CD8-positive, alpha-beta memory T cell (primary cell): Measurements from ENCODE around the gene STK40. TPM values are rescaled to one million over a fixed set of nuclear protein-coding genes. Genes with fewer than 3 reads are reported as not detected.

ENCODE experiments used
- CTCF ChIA-PET: fragments of 350-600 bp; sonication (Branson Sonifier 250); formaldehyde crosslinking; loops from one replicate; lab custom pipeline; 2021; ENCODE audit warnings: antibody characterized with exemption; lab: Charles Lee
- POLR2A ChIA-PET: fragments of 350-600 bp; sonication (Branson Sonifier 250); formaldehyde crosslinking; loops from one replicate; lab custom pipeline; 2021; ENCODE audit warnings: antibody characterized with exemption; lab: Charles Lee
- DNase-seq, 5 donors: peaks; one replicate each; pipeline versions ENCODE4 v3.0.0 to v3.0.0-alpha.2; 2020 to 2022; ENCODE audit warnings: mixed read lengths in 1 of 5
- H3K27ac ChIP-seq: one replicate; pipeline ENCODE4 v1.7.0; 2013; ENCODE audit warnings: low read depth, mild to moderate bottlenecking, low read length, moderate library complexity
- H3K27me3 ChIP-seq: 2 replicates; pipeline ENCODE4 v1.7.0; 2013; ENCODE audit warnings: low read length, mild to moderate bottlenecking; ENCODE audit not compliant: insufficient read depth, poor library complexity, severe bottlenecking
- H3K36me3 ChIP-seq: 2 replicates; pipeline ENCODE4 v1.7.0; 2013; ENCODE audit warnings: mild to moderate bottlenecking, low read length, moderate library complexity; ENCODE audit not compliant: insufficient read depth
- H3K4me1 ChIP-seq: 2 replicates; pipeline ENCODE4 v1.7.0; 2013; ENCODE audit warnings: mild to moderate bottlenecking, low read length, moderate library complexity; ENCODE audit not compliant: insufficient read depth
- H3K4me3 ChIP-seq: 2 replicates; pipeline ENCODE4 v1.7.0; 2013; ENCODE audit warnings: mild to moderate bottlenecking, low read length
- H3K9me3 ChIP-seq: 2 replicates; pipeline ENCODE4 v1.7.0; 2013; ENCODE audit warnings: mild to moderate bottlenecking, low read length
- H3K27ac Mint-ChIP-seq, 8 donors: one replicate each; pipeline ENCODE4 v1.8.0; 2020 to 2021; ENCODE audit warnings: mixed read lengths in 8 of 8, mild to moderate bottlenecking in 6 of 8, inconsistent platforms in 3 of 8, moderate library complexity in 3 of 8
- H3K27me3 Mint-ChIP-seq, 2 donors: one replicate each; pipeline ENCODE4 v1.8.0; 2020 to 2021; ENCODE audit warnings: mixed read lengths in 2 of 2, mild to moderate bottlenecking in 1 of 2, moderate library complexity in 1 of 2
- H3K36me3 Mint-ChIP-seq, 3 donors: one replicate each; pipeline ENCODE4 v1.8.0; 2020 to 2021; ENCODE audit warnings: mixed read lengths in 3 of 3, inconsistent platforms in 1 of 3, mild to moderate bottlenecking in 1 of 3
- H3K4me1 Mint-ChIP-seq, 3 donors: one replicate each; pipeline ENCODE4 v1.8.0; 2020 to 2021; ENCODE audit warnings: mixed read lengths in 3 of 3, inconsistent platforms in 1 of 3, mild to moderate bottlenecking in 1 of 3
- H3K4me3 Mint-ChIP-seq, 7 donors: one replicate each; pipeline ENCODE4 v1.8.0; 2020 to 2021; ENCODE audit warnings: mixed read lengths in 7 of 7, mild to moderate bottlenecking in 6 of 7, moderate library complexity in 4 of 7, inconsistent platforms in 2 of 7
- H3K9me3 Mint-ChIP-seq, 5 donors: one replicate each; pipeline ENCODE4 v1.8.0; 2020 to 2022; ENCODE audit warnings: mixed read lengths in 5 of 5, mild to moderate bottlenecking in 3 of 5, moderate library complexity in 2 of 5, inconsistent platforms in 1 of 5
- polyA plus RNA-seq: library from polyadenylated mRNA; unstranded; fragments of 300-500 nt; fragmentation: Illumina TruSeq; gene quantifications from one replicate; pipeline ENCODE4 v1.2.3, GENCODE V29; 2021
- total RNA-seq, 2 experiments: library from RNA; stranded (reverse); gene quantifications; one replicate each; pipeline ENCODE4 v1.2.3, GENCODE V29; 2021

The STK40 gene
- total and polyA plus RNA-seq, 3 experiments from 2014 or later: 52.9 to 56.8 (median 53.7) TPM

DNA sequence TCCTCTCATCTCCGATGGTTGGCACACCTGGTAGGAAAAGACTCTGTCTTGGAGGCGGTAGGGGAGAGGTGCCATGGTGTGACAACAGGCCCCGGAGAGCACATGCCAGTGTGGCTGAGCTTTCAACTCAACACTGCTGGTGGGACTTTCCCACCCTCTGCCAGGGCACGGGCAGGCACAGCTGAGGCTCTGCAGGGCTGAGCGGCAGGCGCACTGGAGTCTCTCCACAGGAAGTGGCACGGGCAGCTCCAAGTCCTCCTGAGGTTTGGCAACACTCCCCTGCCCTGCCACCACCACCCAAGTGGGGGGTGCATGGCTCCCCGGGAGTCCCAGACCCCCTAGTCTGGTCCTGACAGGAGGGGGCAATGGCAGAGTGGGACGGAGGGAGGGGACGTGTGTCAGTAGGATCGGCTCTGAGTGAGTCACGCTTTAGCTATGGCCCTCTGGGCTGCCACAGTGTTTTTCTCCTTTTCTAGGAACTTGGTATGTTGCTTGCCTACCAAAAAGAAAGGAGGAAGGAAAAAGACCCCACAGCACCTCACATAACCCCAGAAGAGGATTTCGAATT is 35.0 kb downstream of the STK40 start:
- Mint-ChIP-seq H3K27me3 (no peaks in the 10 kb centered on the region), H3K36me3 (peaks cover 5 to 76% (median 20%) of the 10 kb centered on the region in 3 donors), H3K9me3 (no peaks in the 10 kb centered on the region), H3K4me3 (no peak overlapping the region), H3K27ac (peak overlapping the region in 5 of 8 donors; percentile 41 to 84 (median 79)), H3K4me1 (peaks cover 8 to 11% (median 11%) of the 10 kb centered on the region in 3 donors)
- Histone ChIP-seq H3K27me3 (no peaks in the 10 kb centered on the region), H3K4me1 (peaks cover 21% of the 10 kb centered on the region), H3K9me3 (no peaks in the 10 kb centered on the region), H3K4me3 (peak overlapping the region; percentile 14), H3K36me3 (peaks cover 41% of the 10 kb centered on the region), H3K27ac (no peak overlapping the region)
- ChIA-PET CTCF (interaction anchor here (1.0 to 1.5 kb wide), 5 partner anchors 8 to 68 kb away, joined by 3 to 5 read pairs (median 3); no protein-coding TSS in a partner anchor), POLR2A (no interaction called here)
- peak in 2 of 5 donors; percentile 16 to 50 for DNase-seq

DNA sequence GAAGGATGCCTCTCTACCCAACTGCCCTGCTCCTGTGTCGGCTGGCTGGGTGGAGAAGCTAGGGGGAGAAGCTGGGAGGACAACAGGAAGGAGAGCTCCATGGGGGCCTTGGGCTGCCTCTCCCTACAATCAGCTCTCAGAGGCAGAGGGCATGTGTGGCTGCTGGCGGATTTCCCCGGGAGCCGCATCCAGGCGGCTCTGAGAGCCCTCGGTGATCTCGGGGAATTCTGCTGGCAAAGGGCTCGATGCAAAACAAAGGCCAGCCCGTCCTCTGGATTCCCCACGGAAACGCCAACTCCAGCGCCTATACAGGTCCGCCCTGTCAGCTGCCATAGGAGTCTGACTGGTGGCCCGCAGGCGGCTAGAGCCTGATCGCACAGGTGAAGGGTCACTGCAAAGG is 35.9 kb downstream of the STK40 start:
- H3K9me3 ChIP-seq: no peaks in the 10 kb centered on the region
- POLR2A ChIA-PET: interaction anchor here (0.6 kb wide), 1 partner anchor 38 kb away, joined by 3 read pairs; no protein-coding TSS in a partner anchor
- no peak overlapping the region for H3K27ac ChIP-seq
- H3K9me3 Mint-ChIP-seq: no peaks in the 10 kb centered on the region
- peak overlapping the region in 1 of 8 donors; percentile 68 for H3K27ac Mint-ChIP-seq
- H3K4me1 Mint-ChIP-seq: peaks cover 8 to 11% (median 11%) of the 10 kb centered on the region in 3 donors
- H3K36me3 Mint-ChIP-seq: peaks cover 5 to 76% (median 16%) of the 10 kb centered on the region in 3 donors
- peaks cover 32% of the 10 kb centered on the region for H3K36me3 ChIP-seq
- H3K4me3 ChIP-seq: no peak overlapping the region
- H3K27me3 ChIP-seq: no peaks in the 10 kb centered on the region
- peaks cover 21% of the 10 kb centered on the region for H3K4me1 ChIP-seq
- no peaks in the 10 kb centered on the region for H3K27me3 Mint-ChIP-seq
- no peak for DNase-seq
- CTCF ChIA-PET: interaction anchor here (1.0 to 1.5 kb wide), 4 partner anchors 18 to 73 kb away, joined by 3 read pairs; no protein-coding TSS in a partner anchor
- H3K4me3 Mint-ChIP-seq: no peak overlapping the region

DNA sequence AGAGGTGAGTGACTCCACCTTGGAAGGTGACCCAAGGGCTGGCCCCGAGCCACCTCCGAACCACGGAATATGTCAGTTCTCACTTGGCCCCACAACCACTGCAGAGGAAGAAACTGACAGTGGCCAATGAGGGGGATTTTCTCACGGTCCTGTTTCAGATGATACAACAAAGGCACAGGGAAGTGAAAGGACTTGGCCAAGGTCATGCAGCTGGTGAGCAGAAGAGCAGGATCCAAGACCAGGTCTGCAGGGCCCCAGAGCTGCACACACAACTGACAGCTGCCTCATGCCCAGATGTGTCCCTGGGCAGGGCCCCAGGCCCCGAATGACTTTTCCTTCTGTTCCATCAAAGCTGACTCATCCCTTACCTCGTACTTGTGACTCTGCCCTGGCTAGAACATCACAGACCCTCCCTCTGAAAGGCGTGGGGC is 36.5 kb downstream of the STK40 start:
- H3K27ac ChIP-seq: no peak overlapping the region
- H3K27ac Mint-ChIP-seq: no peak overlapping the region
- POLR2A ChIA-PET: interaction anchor here (0.6 to 0.7 kb wide), 2 partner anchors 39 to 51 kb away, joined by 3 read pairs; no protein-coding TSS in a partner anchor

DNA sequence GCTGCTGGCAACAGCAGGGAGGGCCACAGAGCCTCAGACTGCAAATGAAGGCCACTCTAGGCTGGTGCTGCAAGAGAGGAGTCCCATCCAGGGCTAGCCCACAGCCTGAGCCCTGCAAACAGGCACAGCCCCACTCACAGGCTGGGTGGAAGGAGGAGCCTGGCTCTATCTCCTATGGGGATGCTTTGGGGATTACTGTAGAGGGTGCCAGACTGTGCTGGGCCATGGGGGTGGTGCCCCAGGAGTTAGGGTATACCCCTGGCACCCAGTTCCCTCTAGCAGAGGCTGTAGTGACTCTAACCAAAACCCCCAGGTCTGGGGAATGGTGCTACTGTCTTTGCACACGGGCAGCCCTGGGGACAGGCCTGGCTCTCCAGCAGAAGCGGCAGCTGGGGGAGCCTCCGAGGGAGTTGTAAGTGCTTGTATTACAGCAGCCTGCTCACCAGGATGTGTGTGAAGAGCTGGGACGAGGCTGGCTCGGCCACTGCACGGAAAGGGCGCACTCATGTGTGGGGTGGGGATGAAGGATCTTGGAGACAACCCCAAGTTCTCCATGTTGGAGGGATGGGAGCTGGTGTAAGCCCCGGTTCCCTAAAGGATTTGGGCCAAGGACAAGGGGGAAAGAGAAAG is 38.9 kb downstream of the STK40 start:
- DNase-seq: no peak
- Mint-ChIP-seq H3K9me3 (no peaks in the 10 kb centered on the region), H3K27ac (peak overlapping the region in 1 of 8 donors; percentile 17), H3K36me3 (peaks cover 5 to 76% (median 12%) of the 10 kb centered on the region in 3 donors), H3K4me3 (no peak overlapping the region), H3K27me3 (no peaks in the 10 kb centered on the region), H3K4me1 (peaks cover 10 to 11% (median 11%) of the 10 kb centered on the region in 3 donors)
- H3K27me3 ChIP-seq: no peaks in the 10 kb centered on the region
- no peaks in the 10 kb centered on the region for H3K9me3 ChIP-seq
- H3K4me1 ChIP-seq: peaks cover 31% of the 10 kb centered on the region
- no peak overlapping the region for H3K27ac ChIP-seq
- ChIA-PET POLR2A (no interaction called here), CTCF (interaction anchor here (0.9 kb wide), 1 partner anchor 37 kb away, joined by 3 read pairs; no protein-coding TSS in a partner anchor)
- peaks cover 14% of the 10 kb centered on the region for H3K36me3 ChIP-seq
- no peak overlapping the region for H3K4me3 ChIP-seq

More for the DNA sequence above, 36.5 kb downstream of the STK40 start:
- CTCF ChIA-PET: interaction anchor here (1.0 kb wide), 1 partner anchor 72 kb away, joined by 3 read pairs; no protein-coding TSS in a partner anchor
- Mint-ChIP-seq H3K4me1 (peaks cover 8 to 11% (median 11%) of the 10 kb centered on the region in 3 donors), H3K27me3 (no peaks in the 10 kb centered on the region), H3K36me3 (peaks cover 5 to 76% (median 13%) of the 10 kb centered on the region in 3 donors), H3K9me3 (no peaks in the 10 kb centered on the region), H3K4me3 (no peak overlapping the region)
- Histone ChIP-seq H3K4me3 (no peak overlapping the region), H3K36me3 (peaks cover 27% of the 10 kb centered on the region), H3K9me3 (no peaks in the 10 kb centered on the region), H3K4me1 (peaks cover 21% of the 10 kb centered on the region), H3K27me3 (no peaks in the 10 kb centered on the region)
- no peak for DNase-seq

DNA sequence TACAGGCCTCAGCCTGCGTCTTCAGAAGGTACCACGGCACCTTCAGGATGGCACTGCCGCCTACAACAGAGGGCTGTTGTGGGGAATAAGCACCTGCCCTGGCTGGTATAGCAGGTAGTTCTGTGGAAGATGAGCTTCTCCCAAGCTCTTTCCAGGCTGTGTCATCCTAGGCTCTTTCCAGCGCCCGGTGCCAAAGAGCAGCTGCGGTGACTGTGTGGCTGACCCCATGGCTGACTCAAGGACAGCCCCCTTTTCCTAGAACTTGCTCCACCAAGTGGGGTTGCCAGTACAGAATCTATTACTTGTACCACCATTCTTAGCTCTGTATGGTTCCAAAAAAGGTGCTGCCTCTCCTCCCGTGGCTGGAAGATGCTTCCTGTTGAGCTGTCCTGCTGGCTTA is 40.4 kb downstream of the STK40 start:
- no peaks in the 10 kb centered on the region for H3K27me3 ChIP-seq
- H3K27me3 Mint-ChIP-seq: no peaks in the 10 kb centered on the region
- POLR2A ChIA-PET: no interaction called here

DNA sequence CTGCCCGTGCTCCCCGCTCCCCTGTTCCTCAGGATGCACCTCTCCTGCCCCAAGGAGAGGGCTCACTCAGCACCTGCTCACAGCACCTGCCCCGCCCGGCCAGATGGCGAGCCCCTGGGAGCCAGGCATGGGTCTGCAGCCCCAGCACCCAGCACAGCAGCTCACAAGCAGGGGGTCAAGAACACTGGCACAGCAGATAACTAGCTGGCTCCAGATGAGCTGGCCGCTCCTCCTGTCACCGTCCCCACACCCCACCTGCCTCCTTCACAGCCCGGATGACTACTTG is 41.4 kb downstream of the STK40 start:
- no peak overlapping the region for H3K4me3 Mint-ChIP-seq
- no peaks in the 10 kb centered on the region for H3K9me3 Mint-ChIP-seq
- no peak for DNase-seq
- Histone ChIP-seq H3K27ac (no peak overlapping the region), H3K36me3 (peaks cover 14% of the 10 kb centered on the region), H3K4me1 (peaks cover 10% of the 10 kb centered on the region), H3K9me3 (no peaks in the 10 kb centered on the region), H3K4me3 (no peak overlapping the region), H3K27me3 (no peaks in the 10 kb centered on the region)
- peaks cover 12 to 85% (median 14%) of the 10 kb centered on the region in 3 donors for H3K36me3 Mint-ChIP-seq
- H3K27me3 Mint-ChIP-seq: no peaks in the 10 kb centered on the region
- CTCF ChIA-PET: interaction anchor here (1.4 to 4.1 kb wide), 2 partner anchors 75 to 77 kb away, joined by 4 to 22 read pairs; no protein-coding TSS in a partner anchor
- no peak overlapping the region for H3K27ac Mint-ChIP-seq
- POLR2A ChIA-PET: no interaction called here
- H3K4me1 Mint-ChIP-seq: peaks cover 0 to 3% (median 3%) of the 10 kb centered on the region in 3 donors

More for the DNA sequence above, 40.4 kb downstream of the STK40 start:
- Mint-ChIP-seq H3K9me3 (no peaks in the 10 kb centered on the region), H3K27ac (peak overlapping the region in 1 of 8 donors; percentile 88), H3K4me1 (peaks cover 1 to 2% (median 2%) of the 10 kb centered on the region in 3 donors), H3K36me3 (peaks cover 12 to 83% (median 14%) of the 10 kb centered on the region in 3 donors), H3K4me3 (no peak overlapping the region)
- Histone ChIP-seq H3K36me3 (peaks cover 14% of the 10 kb centered on the region), H3K9me3 (no peaks in the 10 kb centered on the region), H3K4me1 (peaks cover 16% of the 10 kb centered on the region), H3K4me3 (no peak overlapping the region), H3K27ac (no peak overlapping the region)
- no peak for DNase-seq
- CTCF ChIA-PET: interaction anchor here (1.4 kb wide), 1 partner anchor 76 kb away, joined by 4 read pairs; no protein-coding TSS in a partner anchor

DNA sequence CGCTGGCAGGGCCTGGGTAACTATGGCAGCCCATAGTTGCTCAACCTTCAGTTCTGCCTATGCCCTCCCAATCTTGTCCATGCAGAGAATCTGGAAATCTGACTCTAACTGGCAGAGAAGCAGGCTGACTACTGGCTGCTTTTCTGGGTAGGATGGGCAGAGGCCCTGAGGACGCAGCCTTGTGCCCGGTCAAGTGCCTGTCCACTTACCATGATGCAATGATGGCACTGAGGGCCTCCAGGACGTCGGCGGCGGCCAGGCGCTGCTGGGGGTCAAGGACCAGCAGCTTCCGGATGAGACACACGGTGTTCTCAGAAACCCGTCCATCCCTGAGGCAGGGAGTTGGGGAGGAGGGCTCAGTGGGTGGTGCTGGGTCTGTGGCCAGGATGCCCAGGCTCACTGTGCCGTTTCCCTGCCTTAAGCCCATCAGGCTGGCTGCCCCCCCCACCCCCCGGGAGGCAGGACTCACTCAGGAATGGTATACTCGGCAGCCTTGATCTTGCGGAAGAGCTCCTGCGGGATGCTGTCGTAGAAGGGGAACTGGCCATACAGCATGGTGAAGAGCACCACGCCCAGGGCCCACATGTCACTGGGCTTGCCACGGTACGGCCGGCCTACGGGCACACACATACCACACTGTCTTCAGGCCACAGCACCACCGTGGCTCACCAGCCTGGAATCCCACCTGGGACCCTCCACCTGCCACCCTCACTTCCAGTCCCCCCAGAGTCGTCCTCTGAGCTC is 41.9 kb downstream of the STK40 start:
- Histone ChIP-seq H3K9me3 (no peaks in the 10 kb centered on the region), H3K27ac (no peak overlapping the region), H3K4me1 (peaks cover 10% of the 10 kb centered on the region), H3K36me3 (peaks cover 14% of the 10 kb centered on the region), H3K4me3 (no peak overlapping the region), H3K27me3 (no peaks in the 10 kb centered on the region)
- Mint-ChIP-seq H3K9me3 (no peaks in the 10 kb centered on the region), H3K4me1 (peaks cover 0 to 6% (median 4%) of the 10 kb centered on the region in 3 donors), H3K27me3 (no peaks in the 10 kb centered on the region), H3K27ac (no peak overlapping the region), H3K4me3 (no peak overlapping the region), H3K36me3 (peaks cover 12 to 84% (median 14%) of the 10 kb centered on the region in 3 donors)
- no peak for DNase-seq
- CTCF ChIA-PET: interaction anchor here (0.6 to 4.1 kb wide), 14 partner anchors 9 to 315 kb away, joined by 3 to 23 read pairs (median 5); partner anchors contain the start of genes EVA1B, OSCP1 and STK40
- POLR2A ChIA-PET: interaction anchor here (0.9 kb wide), 1 partner anchor 43 kb away, joined by 3 read pairs; no protein-coding TSS in a partner anchor
